HG03039 (cell line): ENCODE measurements around the gene CDKN1C.

Source experiments
- ATAC-seq: cut with Tn5 transposase; IDR thresholded peaks from one replicate; pipeline ENCODE4 v1.9.1; 2021; ENCODE audit warnings: mild to moderate bottlenecking, moderate library complexity; ENCODE audit not compliant: unreplicated experiment

The CDKN1C gene

GRCh38 chr11:2870969-2871680 is 14.4 kb downstream of the CDKN1C start:
- no peak for ATAC-seq

DNA sequence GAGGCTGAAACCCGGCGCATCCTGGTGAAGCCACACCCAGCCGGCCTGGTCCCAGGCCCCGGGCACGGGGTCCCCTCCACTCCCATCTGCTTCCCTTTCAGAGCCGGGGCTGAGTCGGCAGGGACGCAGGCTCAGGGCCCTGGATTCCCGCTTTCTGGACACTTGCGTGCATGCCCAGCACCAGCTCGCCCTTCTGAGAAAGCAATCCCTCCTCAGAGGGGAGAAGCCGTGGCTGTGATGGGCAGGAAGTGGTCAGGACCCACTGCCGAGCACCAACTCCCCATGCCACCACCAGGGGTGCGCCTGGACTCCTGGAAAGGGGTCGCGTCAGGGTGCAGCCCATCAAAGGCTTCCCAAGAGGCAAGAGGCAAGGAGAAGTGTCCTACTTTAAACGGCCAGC is 15.1 kb downstream of the CDKN1C start:
- ATAC-seq = no peak

- ATAC-seq = no peak
Measured at GRCh38 chr11:2869561-2870427, 15.8 kb downstream of the CDKN1C start.

DNA sequence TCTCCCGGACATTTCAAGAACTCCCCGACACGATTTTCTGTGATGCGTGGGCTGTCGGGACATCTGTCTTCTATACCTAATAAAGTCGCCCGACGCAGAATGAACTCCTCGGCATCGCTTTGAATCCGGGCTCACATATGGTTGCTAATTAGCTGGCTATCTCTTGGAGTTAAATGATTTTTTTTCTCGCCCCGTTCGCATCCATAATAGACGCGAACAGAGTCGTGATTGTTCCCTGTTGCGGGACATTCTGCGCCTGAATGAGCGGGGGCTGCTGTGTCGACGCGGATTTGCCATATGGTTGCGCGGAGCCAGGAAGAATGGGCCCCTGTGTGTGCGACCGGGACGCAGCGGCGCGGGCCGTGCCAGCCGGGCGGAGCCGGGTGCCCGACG is 16.4 kb downstream of the CDKN1C start:
- ATAC-seq = no peak

DNA sequence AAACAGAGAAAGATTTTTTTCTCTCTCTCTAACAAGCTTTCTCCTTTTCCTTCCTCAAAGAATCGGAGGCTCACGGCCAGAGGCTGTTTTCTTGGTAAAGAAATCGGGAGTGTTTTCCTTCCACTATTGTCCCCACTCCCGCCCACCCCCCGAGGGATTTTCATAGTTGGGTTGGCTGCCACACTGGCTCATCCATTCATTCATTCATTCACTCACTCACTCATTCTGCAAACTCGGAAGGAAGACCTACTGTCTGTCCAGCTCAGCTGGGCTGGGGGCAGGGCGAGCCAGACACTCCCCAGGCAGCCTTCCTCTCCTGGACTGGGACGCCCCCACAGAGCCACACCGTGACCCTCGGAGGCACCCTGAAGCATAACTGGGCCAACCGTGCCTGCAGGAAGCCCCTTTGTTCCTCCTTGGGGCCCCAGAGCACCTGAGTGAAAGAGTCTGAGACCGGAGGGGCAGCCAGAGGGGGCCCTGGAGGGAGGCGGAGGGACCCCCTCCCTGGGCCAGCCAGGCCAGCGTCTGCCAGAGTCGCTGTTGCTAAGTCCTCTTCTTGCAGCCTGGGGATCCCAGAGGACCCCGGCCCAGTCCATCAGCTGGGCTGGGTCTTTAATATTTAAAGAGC is 17.0 kb downstream of the CDKN1C start:
- ATAC-seq = no peak

DNA sequence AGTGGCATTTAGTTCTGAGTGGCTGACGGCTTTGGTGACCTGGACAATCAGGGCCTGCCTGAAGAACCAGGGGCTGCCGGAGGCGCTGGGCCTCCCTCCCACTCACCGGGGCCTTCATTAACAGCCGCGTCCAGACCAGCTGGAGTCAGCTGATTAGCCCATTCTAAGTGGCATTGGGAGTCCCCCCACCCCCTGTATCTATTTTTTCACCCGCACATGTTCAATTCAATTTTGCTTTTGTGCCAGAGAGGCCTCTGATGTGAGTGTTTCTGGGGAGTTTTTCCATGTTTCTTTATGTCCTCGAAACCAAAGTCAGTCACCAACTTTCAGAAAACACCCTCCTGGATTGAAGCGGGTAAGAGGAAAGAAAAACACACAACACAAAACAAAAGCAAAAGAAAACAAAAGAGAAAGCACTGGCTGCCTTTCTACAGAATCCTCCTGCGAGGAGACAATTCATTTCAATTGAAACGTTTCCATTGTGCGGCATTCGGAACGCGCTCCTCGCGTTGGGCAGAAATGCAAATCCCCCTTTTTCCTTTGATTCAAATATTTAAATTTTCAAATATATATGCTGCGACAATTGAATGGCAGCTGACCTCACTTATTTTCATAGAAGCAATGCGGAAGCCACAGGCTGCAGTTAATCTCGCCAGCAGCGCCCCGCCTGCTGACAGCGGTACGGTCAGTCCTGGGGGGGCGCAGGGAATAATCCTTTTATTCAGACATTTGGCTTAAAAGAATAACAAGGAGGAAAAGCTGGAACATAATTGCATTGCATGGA is 17.7 kb downstream of the CDKN1C start:
- ATAC-seq = no peak

DNA sequence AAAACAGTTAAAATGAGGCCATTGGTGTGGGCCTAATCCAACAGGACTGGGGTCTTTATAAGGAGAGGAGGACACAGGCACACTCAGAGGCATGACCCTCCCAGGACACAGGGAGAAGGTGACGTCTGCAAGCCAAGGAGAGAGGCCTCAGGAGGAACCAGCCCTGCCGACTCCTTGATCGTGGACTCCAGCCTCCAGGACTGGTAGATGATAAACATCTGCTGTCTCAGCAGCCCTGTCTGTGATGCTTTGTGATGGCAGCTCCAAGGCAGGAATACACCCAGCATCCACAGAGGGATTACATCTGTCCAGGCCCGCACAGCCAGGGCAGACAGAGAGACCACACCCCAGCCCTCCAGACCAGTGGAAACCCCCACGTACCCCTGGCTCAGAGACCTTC is 18.4 kb downstream of the CDKN1C start:
- no peak for ATAC-seq

GRCh38 chr11:2865922-2866577 is 19.5 kb downstream of the CDKN1C start:
- no peak for ATAC-seq

- no peak for ATAC-seq
Measured at GRCh38 chr11:2864901-2865300, 20.7 kb downstream of the CDKN1C start.

DNA sequence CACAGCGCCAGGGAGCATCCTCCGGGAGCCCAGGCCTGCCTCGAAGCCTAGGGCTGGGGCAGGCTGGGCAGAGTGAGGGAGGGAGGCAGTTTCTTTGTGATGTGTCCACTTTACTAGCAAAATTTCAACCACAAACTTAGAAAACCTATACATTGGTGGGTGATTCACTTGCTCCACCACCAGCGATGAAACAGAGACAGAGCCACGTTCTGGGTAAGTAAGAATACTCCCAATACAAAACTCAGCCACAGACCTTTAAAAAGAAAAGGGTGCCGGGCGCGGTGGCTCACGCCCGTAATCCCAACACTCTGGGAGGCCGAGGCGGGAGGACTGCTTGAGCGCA is 22.3 kb downstream of the CDKN1C start:
- ATAC-seq = no peak

DNA sequence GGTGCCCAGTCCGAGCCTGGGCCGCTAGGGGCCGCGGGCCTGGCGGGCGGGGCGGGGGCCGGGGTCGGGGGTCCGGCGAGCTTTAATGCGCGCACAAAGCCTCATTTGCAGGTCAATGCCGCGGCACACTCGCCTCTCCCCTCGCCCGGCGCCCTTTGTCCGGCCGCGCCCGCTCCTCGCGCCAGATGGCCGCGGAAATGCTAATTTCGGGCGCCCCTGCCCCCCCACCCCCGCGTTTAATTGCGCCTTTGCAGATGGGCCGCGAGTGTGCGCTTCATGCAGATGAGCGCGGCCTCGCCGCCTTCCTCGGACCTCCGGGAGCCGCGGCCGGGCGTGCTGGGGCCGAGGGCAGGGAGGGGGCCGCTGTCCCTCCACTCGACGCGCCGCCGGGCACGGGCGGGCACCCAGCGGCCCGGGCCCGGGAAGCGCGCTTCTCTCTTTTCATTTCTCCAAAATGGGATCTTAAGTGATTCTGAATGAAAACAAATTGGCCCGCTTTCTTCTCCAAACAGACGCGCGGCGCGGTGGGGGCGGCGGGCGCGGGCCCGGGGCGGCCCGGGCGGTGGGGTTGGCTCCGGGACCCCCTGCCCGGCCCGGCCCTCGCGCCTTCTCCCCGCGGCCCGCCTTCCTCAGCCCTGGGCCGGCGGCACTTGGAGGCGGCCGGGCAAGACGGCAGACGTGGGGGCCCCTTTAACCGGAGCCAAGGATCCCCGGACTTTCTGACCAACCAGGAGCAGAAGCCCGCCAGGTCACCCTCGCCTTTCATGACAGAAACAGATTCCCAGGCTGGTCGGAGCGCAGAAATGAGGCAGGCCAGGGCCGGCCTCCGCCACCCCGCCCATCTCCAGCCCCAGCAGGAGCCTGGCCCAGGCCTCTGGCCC is 22.9 kb downstream of the CDKN1C start:
- ATAC-seq = no peak

- no peak for ATAC-seq
Measured at GRCh38 chr11:2860636-2861035, 24.9 kb downstream of the CDKN1C start.

- no peak for ATAC-seq
Measured at GRCh38 chr11:2859699-2860037, 25.9 kb downstream of the CDKN1C start.

DNA sequence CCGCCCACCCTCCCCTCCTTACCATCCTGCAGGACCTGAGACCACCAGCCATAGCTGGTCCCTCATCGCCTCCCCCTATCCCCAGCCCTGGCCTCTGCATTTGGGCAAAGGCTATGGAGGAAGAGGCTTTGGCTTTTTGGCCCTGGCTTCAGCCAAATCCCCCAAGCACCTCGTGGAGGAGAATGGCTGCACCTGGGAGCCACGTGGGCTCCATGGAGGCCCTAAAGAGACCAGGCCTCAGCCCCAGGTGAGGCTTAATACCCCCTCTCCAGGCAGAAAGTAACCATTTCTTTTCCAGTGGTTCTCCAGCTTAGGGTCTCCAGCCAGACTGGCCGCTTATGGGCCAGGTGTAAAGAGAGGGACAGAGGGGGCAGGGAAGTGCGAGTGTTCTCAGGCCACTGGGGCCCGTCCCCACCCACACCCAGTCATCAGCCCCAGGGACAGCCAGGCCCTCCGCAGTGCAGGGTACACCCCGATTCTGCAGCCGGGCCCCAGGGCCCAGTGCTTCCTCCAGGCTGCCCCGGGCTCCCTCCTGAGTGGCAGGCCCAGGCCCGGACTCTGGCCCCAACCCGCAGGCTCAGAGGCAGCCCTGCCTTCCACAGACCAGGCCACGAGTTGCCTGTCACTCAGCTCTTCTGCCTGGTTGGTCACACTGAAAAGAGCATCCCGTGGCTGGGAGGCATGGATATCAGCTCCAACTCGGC is 26.4 kb downstream of the CDKN1C start:
- no peak for ATAC-seq

DNA sequence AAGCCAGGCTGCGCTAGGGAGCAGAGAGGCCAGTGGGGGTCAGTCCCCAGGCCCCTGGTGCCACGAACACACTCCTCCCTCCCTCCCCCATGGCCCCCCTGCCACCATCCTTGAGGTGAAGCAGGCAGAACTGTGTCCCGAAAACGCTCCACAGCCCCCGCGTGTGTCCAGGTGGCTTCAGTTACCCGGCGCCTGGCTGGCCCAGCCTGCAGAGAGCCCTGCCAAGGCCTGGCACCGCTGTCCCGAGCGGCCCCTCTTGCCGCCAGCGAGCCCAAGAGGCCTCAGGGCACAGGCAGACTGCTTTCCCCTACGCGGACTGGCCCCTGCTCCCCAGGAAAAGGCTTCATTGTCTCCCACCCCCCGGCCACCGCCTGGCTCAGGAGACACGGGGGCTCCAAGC is 27.7 kb downstream of the CDKN1C start:
- ATAC-seq = no peak

- ATAC-seq = no peak
Measured at GRCh38 chr11:2857276-2857675, 28.3 kb downstream of the CDKN1C start.

DNA sequence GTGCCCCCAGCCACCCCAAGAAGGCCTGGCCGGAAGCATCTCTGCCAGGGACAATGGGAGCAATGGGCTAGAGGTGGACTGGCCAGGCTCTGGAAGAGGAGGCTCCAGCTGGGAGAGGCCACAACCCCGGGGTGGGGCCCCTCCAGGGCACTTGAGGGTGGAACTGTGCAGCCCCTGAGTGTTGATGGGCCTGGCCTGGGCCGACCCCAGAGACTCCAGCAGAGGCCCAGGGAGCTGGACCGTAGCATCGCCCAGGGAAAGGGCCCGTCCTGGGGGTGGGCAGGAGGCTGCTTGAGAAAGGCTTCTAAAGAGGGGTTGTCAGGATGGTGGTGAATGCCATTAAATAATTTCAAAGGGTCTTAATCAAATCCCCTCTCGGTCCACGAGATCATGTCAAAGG is 30.4 kb downstream of the CDKN1C start:
- ATAC-seq = no peak

GRCh38 chr11:2853997-2854560 is 31.5 kb downstream of the CDKN1C start:
- ATAC-seq = no peak

GRCh38 chr11:2853401-2853800 is 32.2 kb downstream of the CDKN1C start:
- ATAC-seq = no peak
